Measurements from ENCODE around the gene DUSP1. TPM values are rescaled to one million over a fixed set of nuclear protein-coding genes. Genes with fewer than 3 reads are reported as not detected.

The DUSP1 gene
- total and polyA plus RNA-seq, 2 of the 13 experiments (the other 11 are each of a cell fraction or from before 2014, with no cell fraction given), result 27.1 to 55.5 TPM

- ChIA-PET POLR2A (interaction anchor here (0.8 to 1.9 kb wide), 3 partner anchors 44 to 51 kb away, joined by 3 to 6 read pairs (median 3); partner anchors contain the start of gene DUSP1), CTCF (ENCODE audit: low intra/inter-chr PET ratio, low total read pairs) (no interaction called here)
- Histone ChIP-seq H3K9ac (ENCODE audit: insufficient read depth, low read depth, low read length) (no peak overlapping the region), H3K4me3 (replicated peaks in 1 of 3; ENCODE audit: insufficient read depth in 1 of 3, low read depth in 2 of 3, low read length in 3 of 3) (no peak overlapping the region), H3K9me3 (ENCODE audit: low read length) (no peaks in the 10 kb centered on the region), H3K4me1 (ENCODE audit: insufficient read depth, low read length) (peaks cover 64% of the 10 kb centered on the region), H3K4me2 (ENCODE audit: low read depth, low read length) (no peak overlapping the region), H2AFZ (ENCODE audit: low read length) (no peak overlapping the region), H3K27me3 (ENCODE audit: control insufficient read depth in 1 of 2, insufficient read depth in 2 of 2, low read length in 2 of 2) (peaks cover 4 to 16% of the 10 kb centered on the region in 2 experiments; a peak in 3 of 5 replicates), H4K20me1 (ENCODE audit: insufficient read depth, low read length) (no peaks in the 10 kb centered on the region), H3K79me2 (ENCODE audit: insufficient read depth, low read length) (no peaks in the 10 kb centered on the region), H3K36me3 (replicated peaks in 1 of 2; ENCODE audit: control insufficient read depth in 1 of 2, insufficient read depth in 2 of 2, low read length in 2 of 2) (no peaks in the 10 kb centered on the region), H3K27ac (ENCODE audit: extremely low read length, insufficient read depth, low read length) (no peak overlapping the region)
- no TSS peak for BruUV-seq (replicated peaks)
- DNase-seq (ENCODE audit: low spot score) (no peak), ATAC-seq (no peak), FAIRE-seq (no peak)
- no peak for TF ChIP-seq ZFP41 (CRISPR knock-in tag; IDR thresholded peaks at IDR 0.05; ENCODE audit: borderline replicate concordance)
- TF ChIP-seq PAX8 (CRISPR knock-in tag; IDR thresholded peaks at IDR 0.05; ENCODE audit: borderline replicate concordance), result no peak
- TF ChIP-seq SIN3A (IDR thresholded peaks at IDR 0.05; ENCODE audit: borderline replicate concordance, low read depth, low read length), result no peak
- no peak for TF ChIP-seq ZSCAN12 (CRISPR knock-in tag; IDR thresholded peaks at IDR 0.05)
- no peak for TF ChIP-seq ZNF3 (CRISPR knock-in tag; IDR thresholded peaks at IDR 0.05)
- no peak for TF ChIP-seq NKX3-1 (CRISPR knock-in tag; IDR thresholded peaks at IDR 0.05)
- no peak for TF ChIP-seq SP5 (CRISPR knock-in tag; IDR thresholded peaks at IDR 0.05; ENCODE audit: borderline replicate concordance, low read depth)
- no peak for TF ChIP-seq RNF2 (conservative IDR thresholded peaks at IDR 0.05; ENCODE audit: low read depth)
- TF ChIP-seq ZMAT5 (CRISPR knock-in tag; IDR thresholded peaks at IDR 0.05; ENCODE audit: borderline replicate concordance, low read depth), result no peak
- TF ChIP-seq ARNT (IDR thresholded peaks at IDR 0.05), result no peak
- TF ChIP-seq ZHX2 (IDR thresholded peaks at IDR 0.05; ENCODE audit: low read depth), result no peak
- TF ChIP-seq ZHX2 (CRISPR knock-in tag; IDR thresholded peaks at IDR 0.05; ENCODE audit: borderline replicate concordance), result no peak
- TF ChIP-seq ZBTB14 (CRISPR knock-in tag; IDR thresholded peaks at IDR 0.05), result no peak
- no peak for TF ChIP-seq NR3C1 (CRISPR knock-in tag; IDR thresholded peaks at IDR 0.05)
- TF ChIP-seq SRF (IDR thresholded peaks at IDR 0.05; ENCODE audit: low read depth, low read length), result no peak
- no peak for TF ChIP-seq ZNF382 (CRISPR knock-in tag; IDR thresholded peaks at IDR 0.05; ENCODE audit: borderline replicate concordance)
- TF ChIP-seq CBFB (CRISPR knock-in tag; IDR thresholded peaks at IDR 0.05), result no peak
- intact Hi-C loops (cut with micrococcal nuclease; ENCODE audit: unreplicated experiment), result no loop called here
- WGBS (ENCODE audit: low lambda C conversion rate), result 24% methylated on average over 2 of the region's 5 CpGs
- in situ Hi-C loops (cut with HindIII; ENCODE audit: extremely low pct_ligation_motif_present, low pct_unique_long_range_greater_than_20kb), result loop anchor here (25.0 kb wide), 1 partner anchor 417 kb away; the partner anchor contains the start of gene BNIP1
These were observed 50.3 kb downstream of the DUSP1 start for GRCh38 chr5:172720655-172721054.
